ENCODE results near the gene FKBP5.
"Not testable (repeated sequence)": the region's sequence is repeated elsewhere in the genome, so short reads cannot be mapped to it uniquely, and the experiment has no call there.

Gene FKBP5

GRCh38 chr6:35592178-35592577 lies 96.5 kb downstream of the FKBP5 start:
- TF ChIP-seq GATA1 (IDR thresholded peaks at IDR 0.05; ENCODE audit: low read depth, low read length) = no peak
- TF ChIP-seq POLR2A (IDR thresholded peaks at IDR 0.05; ENCODE audit: low read length) = no peak
- no peak for DNase-seq

- no peak for DNase-seq
- TF ChIP-seq POLR2A (IDR thresholded peaks at IDR 0.05; ENCODE audit: low read length) = no peak
- TF ChIP-seq GATA1 (IDR thresholded peaks at IDR 0.05; ENCODE audit: low read depth, low read length) = no peak
Measured at GRCh38 chr6:35590622-35591066, 98.1 kb downstream of the FKBP5 start.

GRCh38 chr6:35589904-35590303 lies 98.8 kb downstream of the FKBP5 start:
- no peak for DNase-seq
- no peak for TF ChIP-seq POLR2A (IDR thresholded peaks at IDR 0.05; ENCODE audit: low read length)
- no peak for TF ChIP-seq GATA1 (IDR thresholded peaks at IDR 0.05; ENCODE audit: low read depth, low read length)

- DNase-seq = no peak
- TF ChIP-seq POLR2A (IDR thresholded peaks at IDR 0.05; ENCODE audit: low read length) (no peak), GATA1 (IDR thresholded peaks at IDR 0.05; ENCODE audit: low read depth, low read length) (no peak)
Measured at GRCh38 chr6:35589201-35589739, 99.4 kb downstream of the FKBP5 start.

GRCh38 chr6:35587167-35587566 lies 101.5 kb downstream of the FKBP5 start:
- TF ChIP-seq GATA1 (IDR thresholded peaks at IDR 0.05; ENCODE audit: low read depth, low read length) (no peak), POLR2A (IDR thresholded peaks at IDR 0.05; ENCODE audit: low read length) (no peak)
- no peak for DNase-seq

- TF ChIP-seq GATA1 (IDR thresholded peaks at IDR 0.05; ENCODE audit: low read depth, low read length) (no peak), POLR2A (IDR thresholded peaks at IDR 0.05; ENCODE audit: low read length) (no peak)
- no peak for DNase-seq
Measured at GRCh38 chr6:35586542-35586941, 102.2 kb downstream of the FKBP5 start.

- no peak for DNase-seq
- TF ChIP-seq POLR2A (IDR thresholded peaks at IDR 0.05; ENCODE audit: low read length) (no peak), GATA1 (IDR thresholded peaks at IDR 0.05; ENCODE audit: low read depth, low read length) (no peak)
Measured at GRCh38 chr6:35585658-35586057, 103.1 kb downstream of the FKBP5 start.

- TF ChIP-seq GATA1 (IDR thresholded peaks at IDR 0.05; ENCODE audit: low read depth, low read length) = no peak
- TF ChIP-seq POLR2A (IDR thresholded peaks at IDR 0.05; ENCODE audit: low read length) = no peak
- peak; percentile 78 to 89 for DNase-seq
Measured at GRCh38 chr6:35583893-35584688, 104.6 kb downstream of the FKBP5 start.

- TF ChIP-seq POLR2A (IDR thresholded peaks at IDR 0.05; ENCODE audit: low read length) = no peak
- no peak for TF ChIP-seq GATA1 (IDR thresholded peaks at IDR 0.05; ENCODE audit: low read depth, low read length)
- DNase-seq = no peak
Measured at GRCh38 chr6:35582315-35582714, 106.4 kb downstream of the FKBP5 start.

- TF ChIP-seq POLR2A (IDR thresholded peaks at IDR 0.05; ENCODE audit: low read length) (no peak), GATA1 (IDR thresholded peaks at IDR 0.05; ENCODE audit: low read depth, low read length) (no peak)
- DNase-seq = no peak
Measured at GRCh38 chr6:35581633-35582032, 107.1 kb downstream of the FKBP5 start.

- TF ChIP-seq POLR2A (IDR thresholded peaks at IDR 0.05; ENCODE audit: low read length) (no peak), GATA1 (IDR thresholded peaks at IDR 0.05; ENCODE audit: low read depth, low read length) (no peak)
- DNase-seq = no peak
Measured at GRCh38 chr6:35580836-35581235, 107.9 kb downstream of the FKBP5 start.

- DNase-seq = no peak
- TF ChIP-seq GATA1 (IDR thresholded peaks at IDR 0.05; ENCODE audit: low read depth, low read length) (no peak), POLR2A (IDR thresholded peaks at IDR 0.05; ENCODE audit: low read length) (no peak)
Measured at GRCh38 chr6:35576682-35577081, 112.0 kb downstream of the FKBP5 start.

- TF ChIP-seq GATA1 (IDR thresholded peaks at IDR 0.05; ENCODE audit: low read depth, low read length) (no peak), POLR2A (IDR thresholded peaks at IDR 0.05; ENCODE audit: low read length) (no peak)
- DNase-seq = no peak
Measured at GRCh38 chr6:35573495-35574110, 115.1 kb downstream of the FKBP5 start.

GRCh38 chr6:35570885-35571330 lies 117.8 kb downstream of the FKBP5 start:
- TF ChIP-seq POLR2A (IDR thresholded peaks at IDR 0.05; ENCODE audit: low read length) = peak; percentile 25
- not testable (repeated sequence) for DNase-seq
